HG03354 (cell line): ENCODE measurements around the gene STXBP6.

ENCODE experiments used
- ATAC-seq: cut with Tn5 transposase; IDR thresholded peaks from one replicate; pipeline ENCODE4 v1.9.1; 2021; ENCODE audit warnings: mild to moderate bottlenecking; ENCODE audit not compliant: unreplicated experiment, poor library complexity, severe bottlenecking

STXBP6 gene

DNA sequence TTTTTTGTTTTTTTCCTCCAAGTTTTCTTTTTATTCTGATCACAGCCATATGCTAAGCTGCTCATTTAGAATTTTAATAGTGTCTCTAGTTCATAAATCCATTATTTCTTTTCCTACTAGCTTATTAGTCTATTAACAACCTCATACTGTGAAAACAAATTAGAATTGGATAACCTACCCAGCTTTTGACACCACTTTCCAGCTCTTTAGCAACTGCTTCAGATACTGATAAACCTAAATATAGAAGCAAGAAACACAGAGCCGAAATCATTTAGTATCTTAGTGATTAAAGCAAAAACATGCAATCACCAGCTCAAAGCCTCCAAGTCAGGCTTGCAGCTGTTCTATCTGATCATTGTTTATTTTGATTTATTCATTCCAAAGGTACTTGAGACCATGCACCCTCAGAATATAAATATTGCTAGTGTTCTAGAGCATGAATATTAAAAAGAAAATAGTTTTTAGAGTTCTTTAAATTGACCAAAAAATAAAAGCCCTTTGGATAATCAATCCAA, 121.5 kb downstream of the STXBP6 start:
- ATAC-seq: no peak

DNA sequence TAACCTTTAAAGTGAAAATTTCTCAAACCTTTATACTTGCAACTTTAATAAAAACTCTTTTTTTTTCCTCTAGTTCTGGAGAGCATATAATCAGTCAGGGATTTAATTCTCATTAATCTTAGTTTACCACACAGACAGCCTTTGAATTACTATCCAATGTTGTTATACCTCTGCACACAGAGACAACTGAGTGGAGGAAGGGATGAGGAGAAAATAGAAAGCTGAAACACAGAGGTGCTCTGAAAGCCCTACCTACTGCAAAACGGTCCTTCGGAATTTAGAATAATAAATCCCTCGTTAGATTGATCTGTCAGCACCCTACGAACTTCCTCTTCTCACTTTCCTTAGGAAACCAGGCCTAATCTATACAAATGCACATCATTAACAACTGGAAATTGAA, 122.1 kb downstream of the STXBP6 start:
- ATAC-seq: no peak

DNA sequence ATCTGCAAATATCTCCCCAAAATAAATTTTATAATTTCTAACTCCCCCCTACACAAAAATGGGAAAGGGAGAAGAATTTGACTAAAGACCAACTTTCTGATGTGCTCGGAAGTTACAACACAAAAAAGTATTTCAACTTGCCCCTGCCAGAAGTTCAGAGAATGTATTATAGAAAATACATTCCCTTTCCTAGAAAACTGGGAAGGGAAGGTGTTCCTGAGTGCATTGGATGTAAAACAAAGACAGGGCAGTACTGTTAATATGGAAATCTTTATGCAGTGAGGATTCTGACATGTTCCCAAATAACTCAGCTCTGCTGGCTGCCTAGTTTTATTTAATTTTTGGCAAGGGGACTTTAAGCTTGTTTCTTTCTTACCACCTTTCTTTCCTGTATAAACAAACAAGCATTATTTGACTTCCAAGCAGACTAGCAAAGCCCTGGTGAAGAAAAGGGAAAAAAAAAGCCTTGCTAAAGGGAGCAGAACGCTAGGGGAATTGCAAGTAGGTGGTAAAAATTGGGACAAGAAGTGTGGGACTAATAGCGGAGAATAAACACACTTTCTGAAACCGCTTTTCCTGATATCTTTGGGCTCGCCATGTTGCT, 124.1 kb downstream of the STXBP6 start:
- ATAC-seq: no peak

DNA sequence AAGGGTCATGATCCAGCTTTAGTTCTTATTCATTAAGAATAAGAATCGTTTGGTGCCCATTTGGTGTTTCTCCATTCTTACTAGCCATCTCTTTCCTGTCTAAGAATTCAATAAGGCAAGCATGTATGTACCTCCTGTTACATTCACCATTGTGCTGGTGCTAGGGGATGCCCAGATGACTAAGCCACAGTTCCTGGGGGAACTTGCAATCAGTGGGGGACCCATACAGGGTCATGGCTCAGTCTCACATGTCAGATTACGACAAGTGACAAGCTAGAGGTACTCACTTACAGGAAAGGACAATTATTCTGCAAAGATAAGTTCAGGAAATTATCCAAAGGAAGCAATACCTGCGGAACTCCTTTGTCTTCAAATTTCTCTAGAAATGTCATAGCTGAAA, 125.4 kb downstream of the STXBP6 start:
- no peak for ATAC-seq

DNA sequence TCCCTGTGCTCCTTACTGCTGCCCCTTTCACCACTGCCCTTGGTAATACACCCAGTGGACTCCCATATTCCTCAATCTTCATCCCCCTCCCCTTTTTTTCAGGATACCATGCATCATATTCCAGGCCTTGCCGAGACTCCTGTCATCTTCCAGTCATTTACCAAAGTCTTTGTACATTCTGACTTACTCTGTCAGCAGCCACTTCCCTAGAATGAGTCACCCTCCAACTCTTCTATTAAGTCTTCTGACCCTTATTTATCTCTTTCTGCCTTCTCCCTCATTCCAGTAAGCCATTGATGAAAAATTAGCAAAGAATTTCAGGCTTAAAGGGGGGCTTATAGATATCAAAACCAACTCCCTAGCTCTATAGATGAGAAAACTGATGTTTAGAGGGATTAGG, 128.0 kb downstream of the STXBP6 start:
- no peak for ATAC-seq

DNA sequence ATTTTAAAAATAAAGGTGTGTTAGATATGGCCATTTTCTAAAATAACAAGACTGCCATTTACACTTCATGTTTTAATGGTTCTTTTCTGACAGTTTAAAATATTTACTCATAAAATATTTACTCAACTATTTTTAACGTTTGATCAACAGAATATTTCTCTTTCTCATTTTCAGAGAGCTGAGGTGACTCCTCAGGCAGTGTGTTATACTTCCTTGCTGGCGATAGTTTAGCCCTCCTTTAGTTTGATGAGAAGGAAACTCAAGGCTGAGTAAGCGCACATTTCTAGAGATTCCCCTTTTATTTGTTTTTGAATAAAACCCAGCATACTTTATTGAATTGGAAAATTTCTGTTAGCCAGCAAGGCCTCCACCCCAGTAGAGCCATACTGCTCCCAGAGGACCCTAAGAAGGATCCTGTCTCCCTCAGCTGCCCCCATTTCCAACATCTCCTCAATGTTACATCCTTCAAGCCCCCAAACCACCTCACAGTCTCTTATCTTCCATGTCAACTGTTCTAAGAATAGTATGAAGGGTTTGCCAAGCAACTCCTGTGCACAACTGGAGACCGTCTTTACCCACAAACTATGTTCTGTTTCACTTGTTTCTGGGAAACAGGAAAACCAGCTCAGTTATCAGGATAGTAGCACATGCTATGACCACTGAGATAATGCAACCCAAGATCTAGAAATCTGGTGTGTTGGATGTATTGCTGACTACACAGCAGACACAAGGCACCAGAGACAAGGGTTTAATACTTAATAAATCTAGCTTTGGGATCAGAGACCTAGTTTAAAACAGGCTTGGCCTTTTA, 129.5 kb downstream of the STXBP6 start:
- no peak for ATAC-seq

DNA sequence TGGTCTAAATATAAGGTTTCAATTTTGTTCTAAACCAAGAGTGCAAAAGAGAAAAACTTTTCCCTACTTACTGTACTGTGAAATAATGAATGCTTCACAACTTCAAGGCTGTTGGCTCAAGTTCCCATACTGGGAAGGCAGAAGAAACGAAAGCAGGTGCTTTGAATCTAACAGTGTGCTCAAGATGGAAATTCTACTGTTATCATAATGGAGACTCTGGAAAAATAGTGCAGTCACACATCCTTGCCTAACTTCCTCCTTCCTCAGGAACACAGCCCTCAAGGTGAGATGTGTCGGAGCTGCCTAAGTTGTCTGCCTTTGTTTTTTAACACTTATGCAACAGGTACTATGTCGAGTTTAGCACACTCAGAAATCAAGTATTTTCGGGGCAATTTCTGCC, 131.1 kb downstream of the STXBP6 start:
- no peak for ATAC-seq

DNA sequence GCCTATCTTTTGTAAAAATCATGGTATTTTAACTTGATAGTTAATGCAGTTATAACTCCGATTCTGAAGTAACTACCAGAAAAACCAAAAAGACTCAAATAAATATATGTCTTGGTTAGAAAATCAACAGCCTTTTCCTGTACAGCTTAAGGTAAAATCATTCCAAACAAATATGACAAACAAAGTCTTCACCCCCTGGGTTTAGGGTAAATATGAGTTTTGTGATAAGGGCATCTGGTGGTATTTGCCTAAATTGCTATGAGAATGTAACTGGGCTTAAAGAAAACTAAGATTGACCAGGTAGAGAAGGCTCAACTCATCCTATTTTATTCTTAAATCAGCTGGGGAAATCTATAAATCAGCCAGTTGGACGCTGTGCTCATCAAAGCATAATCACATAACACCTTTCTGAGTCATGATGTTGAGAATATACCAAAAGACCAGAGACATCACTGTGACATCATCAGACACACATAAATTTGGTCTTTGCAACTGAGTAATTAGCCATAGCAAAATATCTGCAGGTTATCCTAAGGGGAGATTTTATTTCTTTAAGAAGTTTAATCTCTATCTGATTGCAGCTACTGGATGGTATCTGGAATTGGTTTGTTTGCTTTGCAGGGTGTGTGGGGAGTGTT, 133.9 kb downstream of the STXBP6 start:
- ATAC-seq: no peak

DNA sequence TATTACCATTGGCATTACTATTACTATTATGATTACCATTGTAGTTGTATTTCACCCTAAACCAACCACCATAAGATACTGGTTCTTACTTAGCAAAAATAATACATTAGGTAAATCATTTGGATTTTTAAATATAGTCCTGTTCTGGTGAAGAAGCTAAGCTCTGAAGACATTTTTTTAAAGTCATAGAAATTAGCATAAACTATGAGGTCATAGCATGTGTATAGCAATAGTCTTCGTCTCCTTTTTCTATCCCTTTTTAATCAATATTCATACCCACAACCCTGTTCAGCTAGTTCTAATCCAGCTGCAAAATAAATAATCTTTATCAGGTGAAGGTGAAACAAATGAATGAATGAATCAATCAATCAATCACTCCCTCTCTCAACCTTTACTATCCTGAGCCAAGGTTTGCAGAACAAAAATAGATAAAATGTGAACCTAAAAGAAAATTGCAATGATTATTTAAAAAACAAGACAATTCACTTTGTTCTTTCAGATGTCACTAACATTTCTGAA, 134.5 kb downstream of the STXBP6 start:
- ATAC-seq: no peak

DNA sequence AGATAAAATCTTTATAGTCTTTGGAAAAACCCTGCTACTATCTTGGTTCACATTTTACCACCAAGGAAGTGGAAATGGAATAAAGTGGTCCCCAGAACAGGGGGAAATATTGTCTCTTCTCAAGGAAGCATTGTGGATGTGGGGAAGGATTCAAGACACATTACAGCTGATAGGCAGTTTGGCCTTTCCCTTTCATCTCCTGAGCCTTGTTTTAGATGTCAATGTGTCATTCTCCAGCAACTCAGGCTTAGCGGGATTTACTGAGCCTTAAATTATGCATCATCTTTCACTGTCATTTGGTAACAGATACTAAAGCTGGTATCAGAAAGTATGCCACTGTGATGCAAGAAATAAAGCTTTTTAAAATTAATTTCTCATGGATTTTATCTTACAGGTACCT, 136.2 kb downstream of the STXBP6 start:
- ATAC-seq: no peak

DNA sequence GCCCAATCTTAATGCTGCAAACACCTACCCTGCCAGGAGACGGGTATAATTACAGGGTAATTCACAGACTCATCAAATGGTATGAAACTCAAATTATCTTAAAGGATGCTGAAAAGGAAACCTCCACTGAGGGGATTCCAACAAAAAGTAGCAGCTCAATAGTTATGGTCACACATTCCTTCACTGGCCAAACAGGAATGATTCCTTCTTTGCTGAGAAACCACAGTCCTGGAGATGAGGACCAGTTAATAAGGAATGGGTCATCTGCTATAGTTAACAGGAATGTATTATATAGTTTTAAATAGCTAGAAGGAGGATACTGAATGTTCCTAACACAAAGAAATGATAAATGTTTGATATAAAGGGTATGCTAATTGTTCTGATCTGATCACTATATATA, 136.9 kb downstream of the STXBP6 start:
- no peak for ATAC-seq

DNA sequence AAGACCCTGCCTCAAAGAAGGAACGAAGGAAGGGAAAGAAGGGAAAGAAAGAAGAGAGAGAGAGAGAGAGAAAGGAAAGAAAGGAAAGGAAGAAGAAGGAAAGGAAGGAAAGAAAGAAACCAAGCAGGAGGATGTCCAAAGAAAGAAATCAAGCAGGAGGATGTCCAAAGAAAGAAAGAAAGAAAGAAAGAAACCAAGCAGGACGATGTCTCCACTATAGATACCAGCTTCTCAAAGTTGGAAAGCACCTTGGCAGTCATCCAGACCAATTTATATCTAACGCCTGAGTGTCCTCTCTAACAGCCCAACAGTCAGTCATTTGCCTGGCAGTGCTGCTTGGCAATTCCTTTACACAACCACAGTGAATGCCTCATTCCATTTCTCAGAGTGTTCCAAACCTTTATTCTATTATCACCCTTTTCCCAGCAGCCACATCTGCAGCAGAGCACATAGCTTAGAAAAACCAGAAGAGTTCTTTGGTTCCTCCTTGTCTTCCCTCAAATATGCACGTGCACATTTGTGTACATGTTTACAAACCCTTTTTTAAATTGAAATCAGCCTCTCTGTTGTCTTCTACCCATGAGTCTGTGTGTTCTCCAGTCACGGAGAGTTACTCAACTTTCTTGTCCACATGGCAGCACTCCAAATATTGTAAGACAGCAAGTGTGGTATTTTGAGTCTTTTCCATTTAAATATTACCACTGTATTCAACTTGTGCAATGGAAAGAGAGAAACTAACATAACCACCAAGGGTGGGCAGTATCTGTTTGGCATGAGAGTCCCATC, 138.4 kb downstream of the STXBP6 start:
- ATAC-seq: no peak

DNA sequence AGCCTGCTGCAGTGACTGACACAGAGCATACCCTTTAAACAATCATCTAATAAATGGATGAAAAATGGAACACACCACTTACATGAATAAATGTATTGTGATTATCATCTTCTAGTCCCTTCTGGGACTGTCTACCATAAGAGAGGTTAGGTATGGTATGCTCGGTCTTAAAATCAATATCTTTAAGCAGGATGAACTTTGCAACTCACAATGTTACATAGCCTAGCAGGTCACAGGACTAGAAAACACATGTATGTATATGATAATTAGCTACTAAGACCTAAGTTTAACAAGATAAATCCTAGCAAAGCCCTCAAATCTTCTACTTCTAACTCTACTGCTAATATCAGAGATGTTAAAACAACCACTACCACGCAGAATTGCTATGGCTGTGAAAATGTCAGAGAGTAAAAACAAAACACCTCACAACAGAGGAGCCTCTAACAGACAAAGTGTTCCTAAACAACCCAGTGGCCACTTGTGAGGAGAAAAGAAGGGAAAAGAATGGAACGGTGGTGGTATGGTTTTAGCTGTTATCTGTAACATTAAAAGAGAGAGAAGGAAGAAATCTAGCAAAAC, 139.4 kb downstream of the STXBP6 start:
- ATAC-seq: no peak

DNA sequence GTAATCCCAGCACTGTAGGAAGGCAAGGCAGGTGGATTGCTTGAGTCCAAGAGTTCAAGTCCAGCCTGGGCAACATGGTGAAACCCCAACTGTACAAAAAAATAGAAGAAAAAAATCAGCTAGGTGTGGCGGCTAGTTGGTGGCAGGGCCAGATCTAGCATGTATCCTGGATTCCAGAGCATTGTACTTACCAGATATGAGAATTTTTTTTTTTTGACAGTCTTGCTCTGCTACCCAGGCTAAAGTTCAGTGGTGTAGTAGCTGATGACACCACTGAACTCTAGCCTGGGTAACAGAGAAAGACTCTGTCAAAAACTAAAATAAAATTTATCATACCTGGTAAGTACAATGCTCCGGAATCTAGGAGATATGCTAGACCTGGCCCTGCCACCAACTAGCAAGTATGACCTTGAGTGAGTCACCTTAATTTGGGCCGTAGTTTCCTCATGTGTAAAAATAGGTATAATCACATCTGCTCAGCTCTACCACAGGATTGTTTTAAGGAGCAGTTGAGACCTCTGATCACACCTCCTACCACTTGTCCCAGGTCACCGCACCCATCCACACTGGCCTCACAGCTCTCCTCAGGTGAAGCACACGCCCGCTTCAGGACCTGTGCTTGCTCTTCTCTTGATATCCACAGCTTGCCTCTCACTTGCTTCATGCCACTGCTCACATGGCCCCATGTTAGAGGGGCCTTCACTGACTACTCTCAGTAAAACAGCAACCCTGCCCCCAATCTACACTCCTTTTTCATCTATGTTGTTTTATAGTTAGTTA, 140.2 kb downstream of the STXBP6 start:
- no peak for ATAC-seq

DNA sequence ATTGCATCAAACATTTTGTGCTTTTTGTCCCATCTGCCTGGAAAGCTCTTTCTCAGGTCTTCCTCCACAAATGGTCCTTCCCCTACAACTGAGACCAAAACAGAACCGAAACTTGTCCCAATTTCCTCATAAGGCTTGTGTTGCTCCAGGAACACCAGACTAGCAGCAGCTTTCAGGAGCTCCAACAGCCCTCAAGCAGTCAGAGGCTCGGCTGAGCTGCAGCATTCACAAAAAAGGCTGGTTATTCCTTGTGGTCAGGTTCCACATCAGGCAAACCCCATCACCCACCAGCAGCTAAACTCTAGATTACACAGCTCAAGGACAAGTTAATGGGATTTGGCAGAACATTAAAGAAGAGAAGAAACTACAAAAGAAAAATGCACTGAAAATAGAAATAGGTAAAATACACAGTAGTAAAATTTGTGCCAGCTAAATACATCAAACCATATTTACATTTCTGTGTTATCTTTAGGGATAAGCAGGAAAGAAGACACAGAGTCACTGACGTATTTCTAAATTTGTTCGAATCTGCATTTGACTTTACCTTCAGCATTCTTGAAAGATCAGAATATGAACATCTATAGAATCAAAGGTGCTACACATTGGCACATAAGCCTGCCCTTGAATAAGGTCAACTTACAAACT, 141.2 kb downstream of the STXBP6 start:
- no peak for ATAC-seq

DNA sequence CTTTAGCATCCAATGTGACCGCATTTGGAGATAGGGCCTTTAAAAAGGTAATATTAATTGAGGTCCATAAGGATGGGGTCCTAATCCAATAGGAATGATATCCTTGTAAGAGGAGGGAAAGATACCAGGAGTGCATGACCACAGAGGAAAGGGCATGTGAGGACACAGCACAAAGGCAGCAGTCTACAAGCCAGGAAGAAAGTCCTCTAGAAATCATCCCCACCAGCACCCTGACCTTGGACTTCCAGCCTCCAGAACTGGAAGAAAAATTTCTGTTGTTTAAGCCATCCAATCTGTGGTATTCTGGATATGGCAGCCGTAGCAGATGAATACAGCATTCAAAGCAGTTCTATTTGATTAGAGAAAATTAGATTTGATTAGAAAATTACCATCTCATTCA, 145.4 kb downstream of the STXBP6 start:
- ATAC-seq: no peak

DNA sequence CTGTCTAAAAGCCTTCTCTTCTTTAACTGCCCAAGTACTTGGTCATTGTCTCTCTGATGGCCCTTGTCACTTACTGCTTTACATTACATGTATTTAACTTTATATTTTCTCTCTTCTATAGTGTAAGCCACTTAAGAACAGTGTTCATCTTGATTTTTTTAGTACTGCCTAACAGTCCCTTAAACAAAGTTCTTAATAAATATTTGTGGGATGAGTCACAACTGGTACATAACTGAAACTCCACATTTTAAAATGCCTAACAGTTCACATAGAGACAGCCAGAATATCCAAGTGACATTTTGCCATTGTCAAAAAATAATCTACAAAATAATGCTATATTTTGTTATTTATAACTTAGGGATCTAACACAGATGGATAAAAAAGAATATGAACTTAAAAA, 146.6 kb downstream of the STXBP6 start:
- no peak for ATAC-seq

DNA sequence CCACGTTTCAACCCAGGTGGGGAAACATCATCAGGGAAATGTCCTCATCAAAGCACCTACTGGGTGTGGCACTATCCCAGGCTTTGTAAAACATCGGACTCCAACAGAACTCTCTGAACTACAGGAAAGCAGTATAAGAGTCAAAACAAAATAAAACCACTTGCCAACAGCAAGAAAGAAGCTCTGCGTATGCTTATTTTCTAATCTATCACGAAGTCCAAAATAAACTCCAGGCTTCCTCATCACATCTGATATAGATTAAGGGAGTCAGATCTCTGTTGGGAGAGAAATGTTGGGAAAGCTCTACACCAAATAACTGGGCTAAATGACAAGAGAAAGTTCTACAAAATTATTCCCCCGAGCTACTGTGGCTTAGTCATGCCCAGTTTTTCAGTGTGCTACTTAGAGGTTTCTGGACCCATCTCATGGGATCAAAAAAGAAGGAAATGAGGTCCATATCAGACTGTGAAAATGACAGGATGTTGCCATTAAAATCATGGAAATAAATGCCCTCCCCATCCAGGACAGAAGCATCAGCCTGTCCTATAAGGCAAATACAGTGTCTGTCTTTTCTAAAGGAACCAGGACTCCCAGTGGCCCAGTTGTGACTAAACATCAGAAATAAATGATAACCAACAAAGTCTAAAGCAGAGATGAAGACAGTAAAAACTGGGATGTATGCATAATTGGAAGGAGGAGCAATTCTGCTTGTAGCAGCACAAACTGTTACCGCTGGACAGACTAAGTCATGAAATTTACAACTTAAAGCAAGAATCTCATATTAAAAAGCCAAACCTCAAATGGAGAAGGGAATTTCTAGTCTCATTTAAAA, 149.5 kb downstream of the STXBP6 start:
- no peak for ATAC-seq
